Neural cell (in vitro differentiated cells): ENCODE results near the gene ARHGEF26. TPM values are rescaled to one million over a fixed set of nuclear protein-coding genes. Genes with fewer than 3 reads are reported as not detected.

Source experiments
- H2AFZ ChIP-seq: fragments of 200-600, 300-800 bp; sonication (generic), shearing (Covaris generic); 2 replicates; pipeline ENCODE4 v1.6.0; 2014; ENCODE audit warnings: low read depth, mild to moderate bottlenecking, antibody characterized with exemption, low read length, moderate library complexity
- H3F3A ChIP-seq: fragments of 200-600 bp; shearing (Covaris generic); 2 replicates; pipeline ENCODE4 v1.6.1; 2016; ENCODE audit warnings: mild to moderate bottlenecking, moderate library complexity, mixed read lengths, antibody characterized with exemption, low read length; ENCODE audit not compliant: insufficient read depth, poor library complexity, severe bottlenecking
- H3K27ac ChIP-seq: fragments of 200-600, 300-800 bp; sonication (generic), shearing (Covaris generic); 2 replicates; pipeline ENCODE4 v1.5.1; 2014; ENCODE audit warnings: mild to moderate bottlenecking, low read length, moderate library complexity
- H3K27me3 ChIP-seq: fragments of 300-800, 200-600 bp; sonication (generic), shearing (Covaris generic); 2 replicates; pipeline ENCODE4 v1.6.0; 2014; ENCODE audit warnings: mild to moderate bottlenecking, low read depth, low read length, moderate library complexity; ENCODE audit not compliant: insufficient read depth
- H3K36me3 ChIP-seq: fragments of 300-800, 200-600 bp; sonication (generic), shearing (Covaris generic); 2 replicates; pipeline ENCODE4 v1.5.1; 2014; ENCODE audit warnings: mild to moderate bottlenecking, antibody characterized with exemption, low read length, moderate library complexity; ENCODE audit not compliant: insufficient read depth
- H3K4me2 ChIP-seq: fragments of 300-800, 200-600 bp; sonication (generic), shearing (Covaris generic); 2 replicates; pipeline ENCODE4 v1.6.0; 2014; ENCODE audit warnings: mild to moderate bottlenecking, low read length
- H3K4me3 ChIP-seq: fragments of 300-800, 200-600 bp; sonication (generic), shearing (Covaris generic); 2 replicates; pipeline ENCODE4 v1.5.1; 2014; ENCODE audit warnings: mild to moderate bottlenecking, low read length, moderate library complexity
- H3K79me2 ChIP-seq: fragments of 200-600 bp; shearing (Covaris generic); replicated peaks from 2 replicates; pipeline ENCODE4 v1.6.0; 2014; ENCODE audit warnings: mild to moderate bottlenecking, low read length, moderate library complexity; ENCODE audit not compliant: insufficient read depth
- H3K9ac ChIP-seq: fragments of 300-800, 200-600 bp; sonication (generic), shearing (Covaris generic); 2 replicates; pipeline ENCODE4 v1.6.1; 2016; ENCODE audit warnings: mild to moderate bottlenecking, low read length, mixed read lengths
- H3K9me2 ChIP-seq: fragments of 200-600 bp; shearing (Covaris generic); 2 replicates; pipeline ENCODE4 v1.6.1; 2016; ENCODE audit warnings: mild to moderate bottlenecking, low read length, mixed read lengths; ENCODE audit not compliant: insufficient read depth
- H3K9me3 ChIP-seq: fragments of 200-600, 300-800 bp; sonication (generic), shearing (Covaris generic); 2 replicates; pipeline ENCODE4 v1.6.1; 2016; ENCODE audit warnings: mild to moderate bottlenecking, mixed run types, low read length, moderate library complexity, mixed read lengths
- H4K20me1 ChIP-seq: fragments of 200-600 bp; shearing (Covaris generic); 2 replicates; pipeline ENCODE4 v1.6.1; 2016; ENCODE audit warnings: mild to moderate bottlenecking, mixed run types; ENCODE audit not compliant: insufficient read depth
- EP300 ChIP-seq: fragments of 450-650 bp; conservative IDR thresholded peaks from 2 replicates; pipeline ENCODE4 v1.6.1; 2014; ENCODE audit warnings: antibody characterized with exemption, mild to moderate bottlenecking, moderate library complexity; ENCODE audit not compliant: poor library complexity, severe bottlenecking
- EZH2 ChIP-seq: fragments of 200-600, 300-800 bp; shearing (Covaris generic), sonication (generic); IDR thresholded peaks from 2 replicates; pipeline ENCODE4 v1.6.1; 2014; ENCODE audit warnings: antibody characterized with exemption, low read length, borderline replicate concordance, mild to moderate bottlenecking; ENCODE audit not compliant: insufficient read depth, poor library complexity, severe bottlenecking
- MXI1 ChIP-seq: fragments of 450-650 bp; conservative IDR thresholded peaks from 2 replicates; pipeline ENCODE4 v1.6.1; 2014; ENCODE audit warnings: antibody characterized with exemption, mild to moderate bottlenecking; ENCODE audit not compliant: poor library complexity, severe bottlenecking
- POLR2AphosphoS5 ChIP-seq: IDR thresholded peaks from 2 replicates; pipeline ENCODE4 v1.6.1; 2012
- RAD21 ChIP-seq: fragments of 450-650 bp; conservative IDR thresholded peaks from 2 replicates; pipeline ENCODE4 v1.6.1; 2014; ENCODE audit warnings: antibody characterized with exemption, mild to moderate bottlenecking, moderate library complexity
- SMC3 ChIP-seq: fragments of 450-650 bp; conservative IDR thresholded peaks from 2 replicates; pipeline ENCODE4 v1.6.1; 2014; ENCODE audit warnings: antibody characterized with exemption, mild to moderate bottlenecking, moderate library complexity; ENCODE audit not compliant: poor library complexity
- TAF1 ChIP-seq: IDR thresholded peaks from 2 replicates; pipeline ENCODE4 v1.6.1; 2012; ENCODE audit warnings: low read depth
- polyA plus RNA-seq: library from polyadenylated mRNA; depleted of rRNA; stranded (reverse); fragments of >200 nt; gene quantifications from 2 replicates; pipeline ENCODE4 v1.2.3, GENCODE V29; 2014
- TF ChIP-seq, protein P1 (sequence below): fragments of 450-650 bp; IDR thresholded peaks from 2 replicates; pipeline ENCODE4 v1.5.1; 2014; ENCODE audit warnings: antibody characterized with exemption, mild to moderate bottlenecking, moderate library complexity; ENCODE audit not compliant: poor library complexity, severe bottlenecking
- TF ChIP-seq, protein P2 (sequence below): IDR thresholded peaks from 2 replicates; pipeline ENCODE4 v1.6.1; 2012; ENCODE audit warnings: borderline replicate concordance

Gene ARHGEF26
- polyA plus RNA-seq, 1 donor from 2014 or later = 5.7 TPM

DNA sequence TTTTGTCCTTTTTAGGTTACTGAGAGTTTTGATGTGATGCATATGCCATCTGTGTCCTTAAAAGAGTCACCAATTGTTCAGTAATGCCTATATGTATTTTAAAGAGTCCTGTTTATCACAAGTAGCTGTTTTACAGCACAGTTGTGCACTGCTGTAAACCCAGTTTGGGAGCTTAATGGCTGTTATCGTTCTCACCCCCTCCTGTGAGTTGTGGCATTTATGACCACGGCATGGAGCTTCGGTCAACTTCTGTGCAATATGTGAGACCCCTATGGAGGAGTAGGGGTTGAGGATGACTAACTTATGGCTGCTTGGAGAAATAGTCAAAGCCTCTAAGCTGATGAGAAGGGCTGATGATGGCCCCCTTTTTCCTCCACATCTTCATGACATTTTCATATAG lies 67.2 kb downstream of the ARHGEF26 start:
- no peaks in the 10 kb centered on the region for H3K36me3 ChIP-seq
- no peak overlapping the region for H3K4me3 ChIP-seq
- H3K27ac ChIP-seq = no peak overlapping the region
- H4K20me1 ChIP-seq = no peaks in the 10 kb centered on the region
- no peak overlapping the region for H3K9ac ChIP-seq
- H3K9me2 ChIP-seq = no peaks in the 10 kb centered on the region
- H3K9me3 ChIP-seq = no peaks in the 10 kb centered on the region
- no peak overlapping the region for H2AFZ ChIP-seq
- H3K27me3 ChIP-seq = no peaks in the 10 kb centered on the region
- no peaks in the 10 kb centered on the region for H3F3A ChIP-seq
- no peak overlapping the region for H3K4me2 ChIP-seq
- H3K79me2 ChIP-seq = no peaks in the 10 kb centered on the region
- TF ChIP-seq, protein P1, sequence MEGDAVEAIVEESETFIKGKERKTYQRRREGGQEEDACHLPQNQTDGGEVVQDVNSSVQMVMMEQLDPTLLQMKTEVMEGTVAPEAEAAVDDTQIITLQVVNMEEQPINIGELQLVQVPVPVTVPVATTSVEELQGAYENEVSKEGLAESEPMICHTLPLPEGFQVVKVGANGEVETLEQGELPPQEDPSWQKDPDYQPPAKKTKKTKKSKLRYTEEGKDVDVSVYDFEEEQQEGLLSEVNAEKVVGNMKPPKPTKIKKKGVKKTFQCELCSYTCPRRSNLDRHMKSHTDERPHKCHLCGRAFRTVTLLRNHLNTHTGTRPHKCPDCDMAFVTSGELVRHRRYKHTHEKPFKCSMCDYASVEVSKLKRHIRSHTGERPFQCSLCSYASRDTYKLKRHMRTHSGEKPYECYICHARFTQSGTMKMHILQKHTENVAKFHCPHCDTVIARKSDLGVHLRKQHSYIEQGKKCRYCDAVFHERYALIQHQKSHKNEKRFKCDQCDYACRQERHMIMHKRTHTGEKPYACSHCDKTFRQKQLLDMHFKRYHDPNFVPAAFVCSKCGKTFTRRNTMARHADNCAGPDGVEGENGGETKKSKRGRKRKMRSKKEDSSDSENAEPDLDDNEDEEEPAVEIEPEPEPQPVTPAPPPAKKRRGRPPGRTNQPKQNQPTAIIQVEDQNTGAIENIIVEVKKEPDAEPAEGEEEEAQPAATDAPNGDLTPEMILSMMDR = no peak
- TF ChIP-seq TAF1 = no peak

DNA sequence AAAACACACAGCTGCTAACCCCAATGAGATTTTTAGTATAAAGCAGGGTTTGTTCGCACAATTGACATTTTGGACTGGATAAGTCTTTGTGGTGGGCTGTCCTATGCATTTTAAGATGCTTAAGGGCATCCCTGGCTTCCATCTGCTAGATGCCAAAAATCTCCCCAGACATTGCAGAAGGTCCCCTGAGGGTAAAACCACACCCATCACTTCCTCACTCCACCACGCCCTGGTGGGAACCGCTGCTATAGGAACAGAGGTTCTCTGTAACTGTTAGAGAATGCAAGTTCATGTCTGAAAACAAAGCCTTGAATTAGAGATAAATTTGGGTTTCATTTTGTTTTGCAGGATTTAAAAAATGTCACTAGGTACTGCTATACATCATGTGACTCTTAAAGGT lies 67.7 kb downstream of the ARHGEF26 start:
- no peaks in the 10 kb centered on the region for H3K36me3 ChIP-seq
- H3K27me3 ChIP-seq = no peaks in the 10 kb centered on the region
- no peak overlapping the region for H2AFZ ChIP-seq
- H3K9ac ChIP-seq = no peak overlapping the region
- H3K9me2 ChIP-seq = no peaks in the 10 kb centered on the region
- H4K20me1 ChIP-seq = no peaks in the 10 kb centered on the region
- H3K4me3 ChIP-seq = no peak overlapping the region
- H3K4me2 ChIP-seq = no peak overlapping the region
- no peak for TF ChIP-seq EZH2
- no peak for TF ChIP-seq TAF1
- TF ChIP-seq SMC3 = no peak
- TF ChIP-seq POLR2AphosphoS5 = no peak
- TF ChIP-seq MXI1 = no peak
- TF ChIP-seq, protein P1 = no peak
- TF ChIP-seq RAD21 = no peak
- TF ChIP-seq, protein P2, sequence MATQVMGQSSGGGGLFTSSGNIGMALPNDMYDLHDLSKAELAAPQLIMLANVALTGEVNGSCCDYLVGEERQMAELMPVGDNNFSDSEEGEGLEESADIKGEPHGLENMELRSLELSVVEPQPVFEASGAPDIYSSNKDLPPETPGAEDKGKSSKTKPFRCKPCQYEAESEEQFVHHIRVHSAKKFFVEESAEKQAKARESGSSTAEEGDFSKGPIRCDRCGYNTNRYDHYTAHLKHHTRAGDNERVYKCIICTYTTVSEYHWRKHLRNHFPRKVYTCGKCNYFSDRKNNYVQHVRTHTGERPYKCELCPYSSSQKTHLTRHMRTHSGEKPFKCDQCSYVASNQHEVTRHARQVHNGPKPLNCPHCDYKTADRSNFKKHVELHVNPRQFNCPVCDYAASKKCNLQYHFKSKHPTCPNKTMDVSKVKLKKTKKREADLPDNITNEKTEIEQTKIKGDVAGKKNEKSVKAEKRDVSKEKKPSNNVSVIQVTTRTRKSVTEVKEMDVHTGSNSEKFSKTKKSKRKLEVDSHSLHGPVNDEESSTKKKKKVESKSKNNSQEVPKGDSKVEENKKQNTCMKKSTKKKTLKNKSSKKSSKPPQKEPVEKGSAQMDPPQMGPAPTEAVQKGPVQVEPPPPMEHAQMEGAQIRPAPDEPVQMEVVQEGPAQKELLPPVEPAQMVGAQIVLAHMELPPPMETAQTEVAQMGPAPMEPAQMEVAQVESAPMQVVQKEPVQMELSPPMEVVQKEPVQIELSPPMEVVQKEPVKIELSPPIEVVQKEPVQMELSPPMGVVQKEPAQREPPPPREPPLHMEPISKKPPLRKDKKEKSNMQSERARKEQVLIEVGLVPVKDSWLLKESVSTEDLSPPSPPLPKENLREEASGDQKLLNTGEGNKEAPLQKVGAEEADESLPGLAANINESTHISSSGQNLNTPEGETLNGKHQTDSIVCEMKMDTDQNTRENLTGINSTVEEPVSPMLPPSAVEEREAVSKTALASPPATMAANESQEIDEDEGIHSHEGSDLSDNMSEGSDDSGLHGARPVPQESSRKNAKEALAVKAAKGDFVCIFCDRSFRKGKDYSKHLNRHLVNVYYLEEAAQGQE = no peak
- no peak for TF ChIP-seq EP300
- no peaks in the 10 kb centered on the region for H3K79me2 ChIP-seq
- H3K27ac ChIP-seq = no peak overlapping the region
- no peaks in the 10 kb centered on the region for H3K9me3 ChIP-seq
- no peaks in the 10 kb centered on the region for H3F3A ChIP-seq
